Embryonic facial prominence (tissue), 1 donor: Measurements from ENCODE around the gene PIP4K2B.
"Not testable (repeated sequence)": the region's sequence is repeated elsewhere in the genome, so short reads cannot be mapped to it uniquely, and the experiment has no call there.

Source experiments
- DNase-seq: peaks from one replicate; pipeline ENCODE4 v3.0.0-alpha.2; 2016; ENCODE audit errors: extremely low spot score

Gene PIP4K2B

DNA sequence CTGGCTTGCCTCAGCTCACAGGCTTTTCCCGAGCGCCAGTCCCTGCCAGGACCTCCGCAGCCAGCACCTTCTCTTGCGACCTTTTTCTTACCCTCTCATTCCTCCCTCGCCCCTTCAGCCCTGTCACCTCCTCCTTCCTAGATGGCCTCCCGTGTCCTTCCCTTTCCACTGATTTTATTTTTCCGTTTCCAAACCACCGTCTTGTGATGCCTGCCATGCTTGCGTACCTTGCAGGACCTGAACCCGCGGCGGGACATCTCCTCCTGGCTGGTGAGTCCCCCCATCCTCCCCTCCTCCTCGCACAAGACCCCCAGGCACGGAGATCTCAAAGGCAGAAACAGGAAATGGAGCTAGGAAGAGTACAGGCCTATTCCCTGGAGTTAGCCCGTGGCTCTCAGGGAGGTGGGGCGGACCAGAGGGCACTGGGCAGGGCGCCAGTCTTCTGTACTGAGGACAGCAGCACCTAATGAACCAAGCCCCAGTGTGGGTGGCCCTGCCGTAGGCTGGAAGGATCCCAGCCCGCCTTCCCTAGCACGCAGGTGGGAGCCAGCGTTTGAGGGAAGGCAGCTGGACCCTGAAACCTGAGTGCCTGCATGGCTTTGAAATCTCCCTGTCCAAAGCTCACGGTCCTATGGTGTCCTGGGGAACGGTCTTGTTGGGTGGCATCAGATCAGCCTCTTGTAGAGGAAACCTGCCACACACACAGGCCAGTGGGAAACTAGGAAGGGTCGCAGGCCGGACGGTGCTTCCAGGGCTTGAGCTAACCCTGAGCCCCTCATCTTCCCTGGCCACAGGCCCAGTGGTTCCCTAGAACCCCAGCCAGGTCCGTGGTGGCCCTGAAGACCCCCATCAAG, 68.6 kb downstream of the PIP4K2B start:
- no peak for DNase-seq

DNA sequence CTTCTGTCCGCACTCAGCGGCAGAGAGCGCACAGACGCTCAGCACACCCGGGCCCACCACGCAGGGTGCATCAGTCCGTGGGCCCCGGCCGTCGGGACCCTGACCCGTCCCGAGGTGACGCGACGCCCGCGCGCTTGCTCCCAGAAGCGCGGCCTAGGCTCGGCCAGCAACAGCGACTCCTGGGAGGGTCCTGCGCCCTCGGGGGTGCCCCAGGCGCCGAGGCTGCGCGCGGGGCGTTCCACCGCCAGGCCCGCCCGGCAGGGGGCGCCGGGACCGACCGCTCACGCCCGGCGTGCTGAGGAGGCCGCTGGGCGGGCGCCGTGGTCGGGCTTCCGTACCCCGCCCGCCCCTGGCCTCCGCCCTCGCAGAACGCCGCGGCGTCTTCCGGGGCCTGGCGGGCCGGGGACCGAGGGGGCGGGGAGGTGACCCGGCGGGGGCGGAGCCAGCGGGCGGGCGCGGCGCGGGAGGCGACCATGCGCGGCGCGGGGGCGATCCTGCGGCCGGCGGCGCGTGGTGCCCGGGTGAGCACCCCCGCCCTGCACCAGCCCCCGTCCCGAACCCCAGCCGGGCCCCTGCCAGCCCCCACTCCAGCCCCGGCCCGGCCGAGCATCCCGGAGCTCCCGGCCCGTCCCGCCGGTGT, 69.3 kb downstream of the PIP4K2B start, which contains the start of gene CISD3:
Gene CISD3 (plus strand): TSS at position 456 of the 640 bp plus-strand sequence. CDS start 18 bp downstream, at position 474.
- no peak for DNase-seq

DNA sequence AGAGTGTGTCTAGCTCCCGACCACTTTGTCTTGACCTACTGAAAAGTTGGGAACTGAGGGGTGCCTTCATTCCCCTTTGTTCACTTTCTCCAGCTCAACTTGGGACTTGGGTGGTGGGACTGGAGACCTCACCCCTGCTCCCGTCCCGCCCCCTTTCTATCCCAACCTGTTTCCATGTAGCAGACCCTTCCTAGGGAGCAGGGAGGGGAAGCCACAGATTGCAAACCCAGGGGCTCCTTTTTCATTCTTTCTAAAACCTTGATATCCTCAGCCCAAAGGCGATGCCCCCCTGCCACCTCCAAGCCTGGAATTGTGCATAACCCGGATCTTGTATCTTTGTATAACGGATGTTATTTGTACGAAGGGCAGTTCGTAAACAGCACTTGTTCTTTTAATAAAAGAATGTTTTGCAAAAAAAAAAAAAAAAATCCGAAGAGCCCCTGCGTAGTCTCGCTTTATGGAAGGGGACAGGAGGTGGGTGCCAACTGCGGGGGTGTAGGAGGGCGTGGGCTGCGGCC, 69.9 kb downstream of the PIP4K2B start:
- no peak for DNase-seq

DNA sequence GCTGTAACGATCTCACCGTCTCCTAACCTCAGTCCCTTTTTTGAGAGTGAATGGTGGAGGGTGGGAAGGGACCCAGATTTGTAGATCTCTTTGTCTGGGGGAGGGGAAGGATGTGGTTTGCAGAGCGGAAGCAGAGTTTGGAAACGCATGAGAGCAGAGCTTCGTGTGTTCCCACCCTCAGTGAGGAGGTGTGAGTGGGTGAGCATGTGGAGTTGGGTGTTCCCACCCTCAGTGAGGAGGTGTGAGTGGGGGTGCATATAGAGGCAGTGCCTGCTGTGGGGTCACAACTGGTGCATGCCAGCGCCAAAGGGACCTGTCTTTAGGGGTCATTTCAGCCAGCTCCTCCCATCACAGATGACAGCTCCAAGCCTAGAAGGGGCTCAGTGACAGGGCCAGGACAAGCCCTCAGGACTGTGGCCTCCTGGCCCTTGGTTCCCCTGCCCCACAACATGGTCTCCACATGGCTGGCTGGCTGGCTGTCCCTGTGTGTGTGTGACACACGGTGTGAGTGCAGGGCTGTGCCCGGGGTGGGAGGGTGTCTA, 71.0 kb downstream of the PIP4K2B start:
- no peak for DNase-seq

DNA sequence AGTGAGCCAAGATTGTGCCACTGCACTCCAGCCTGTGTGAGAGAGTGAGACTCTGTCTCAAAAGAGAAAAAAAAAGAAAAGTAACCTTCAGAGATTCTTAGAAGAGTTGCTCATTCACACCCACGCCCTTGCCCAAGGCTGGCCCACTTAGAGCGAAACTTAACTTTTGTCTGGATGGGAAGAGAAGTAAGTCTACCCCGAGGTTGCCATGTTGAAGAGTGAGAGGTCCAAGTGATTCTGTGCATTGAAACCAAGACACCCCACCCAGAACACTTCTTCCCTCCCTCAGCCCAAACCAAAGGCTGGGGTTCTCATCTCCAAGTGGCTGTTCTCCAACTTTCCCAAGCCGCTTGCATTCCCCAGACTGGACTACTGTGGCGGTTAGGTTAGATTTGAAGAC, 71.6 kb downstream of the PIP4K2B start:
- DNase-seq: no peak

DNA sequence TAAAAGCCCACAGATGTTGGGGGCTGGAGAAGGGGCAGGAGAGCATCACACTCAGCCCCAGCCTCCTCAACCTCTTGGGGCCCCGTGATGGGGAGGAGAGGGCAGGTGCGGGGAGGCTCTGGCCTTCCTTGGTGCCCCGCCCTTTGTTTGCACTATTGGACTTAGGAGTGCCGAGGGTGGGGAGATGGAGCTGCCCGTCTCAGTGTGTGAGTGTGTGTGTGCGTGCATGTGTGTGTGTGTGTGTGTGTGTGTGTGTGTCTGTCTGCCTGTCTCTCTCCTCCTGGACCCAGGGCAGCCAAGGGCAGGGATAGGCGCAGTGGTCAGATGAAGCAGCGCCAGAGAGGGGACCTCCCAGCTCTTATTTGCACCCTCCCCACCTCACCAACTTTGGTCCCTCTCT, 73.2 kb downstream of the PIP4K2B start:
- not testable (repeated sequence) for DNase-seq

DNA sequence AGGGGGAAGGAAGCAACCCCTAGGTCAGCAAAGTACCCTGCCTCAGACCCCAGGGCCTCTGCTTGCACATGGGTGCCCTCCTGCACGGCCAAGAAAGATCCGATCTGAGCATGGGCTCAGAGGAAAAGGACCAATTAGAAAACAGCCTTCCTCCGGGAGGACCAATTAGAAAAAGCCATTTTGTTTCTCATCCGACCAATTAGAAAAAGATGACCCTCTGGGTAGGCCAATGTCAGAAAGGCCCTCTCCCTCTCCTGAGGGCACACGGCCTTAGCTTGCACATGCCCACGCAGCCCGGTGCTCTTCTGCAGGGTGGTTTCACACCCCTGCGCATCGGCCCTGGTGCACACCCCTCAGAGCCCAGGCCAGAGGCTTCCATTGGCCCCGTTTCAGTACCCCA, 74.3 kb downstream of the PIP4K2B start:
- no peak for DNase-seq

DNA sequence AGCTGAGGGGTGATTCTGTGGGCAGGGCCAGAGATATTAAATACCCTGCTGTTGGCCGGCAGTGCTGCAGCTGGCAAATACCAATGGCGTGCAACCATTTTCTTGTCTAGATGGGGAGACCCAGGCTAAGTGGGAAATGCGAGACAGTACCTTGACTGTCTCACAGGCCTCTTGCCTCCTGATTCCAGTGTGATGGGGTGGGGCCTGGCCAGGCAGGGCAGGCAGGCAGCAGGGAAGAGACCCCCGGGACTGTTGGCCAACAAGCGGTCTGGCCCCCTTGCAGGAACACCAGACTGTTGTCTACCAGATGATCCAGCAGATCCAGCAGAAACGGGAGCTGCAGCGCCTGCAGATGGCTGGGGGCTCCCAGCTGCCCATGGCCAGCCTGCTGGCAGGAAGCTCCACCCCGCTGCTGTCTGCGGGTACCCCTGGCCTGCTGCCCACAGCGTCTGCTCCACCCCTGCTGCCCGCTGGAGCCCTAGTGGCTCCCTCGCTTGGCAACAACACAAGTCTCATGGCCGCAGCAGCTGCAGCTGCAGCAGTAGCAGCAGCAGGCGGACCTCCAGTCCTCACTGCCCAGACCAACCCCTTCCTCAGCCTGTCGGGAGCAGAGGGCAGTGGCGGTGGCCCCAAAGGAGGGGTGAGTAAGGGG, 74.9 kb downstream of the PIP4K2B start:
- DNase-seq: no peak

DNA sequence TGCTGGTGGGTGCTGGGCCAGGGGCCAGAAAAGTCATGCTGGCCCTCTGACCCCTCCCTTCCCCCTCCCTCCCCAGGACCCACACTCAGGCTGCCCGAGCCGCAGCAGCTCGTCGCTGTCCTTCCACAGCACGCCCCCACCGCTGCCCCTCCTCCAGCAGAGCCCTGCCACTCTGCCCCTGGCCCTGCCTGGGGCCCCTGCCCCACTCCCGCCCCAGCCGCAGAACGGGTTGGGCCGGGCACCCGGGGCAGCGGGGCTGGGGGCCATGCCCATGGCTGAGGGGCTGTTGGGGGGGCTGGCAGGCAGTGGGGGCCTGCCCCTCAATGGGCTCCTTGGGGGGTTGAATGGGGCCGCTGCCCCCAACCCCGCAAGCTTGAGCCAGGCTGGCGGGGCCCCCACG, 77.6 kb downstream of the PIP4K2B start:
- DNase-seq: no peak

DNA sequence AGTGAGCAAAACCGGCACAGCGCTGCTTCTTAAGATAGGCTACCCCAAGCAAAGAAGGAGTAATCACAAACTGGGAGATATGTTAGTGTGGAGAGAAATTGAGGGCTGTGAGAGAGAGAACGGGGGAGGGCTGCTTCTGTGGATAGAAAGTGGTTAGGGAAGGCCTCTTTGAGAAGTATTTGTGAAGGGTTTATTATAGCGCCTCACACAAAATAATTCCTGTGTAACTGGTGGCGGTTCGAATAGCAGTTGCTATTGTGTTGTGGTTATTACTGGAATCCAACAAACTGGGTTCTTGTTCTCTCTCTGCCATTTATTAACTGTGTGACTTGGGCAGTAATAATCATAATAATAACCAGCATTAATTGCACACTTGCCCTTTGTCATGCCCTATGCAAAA, 78.4 kb downstream of the PIP4K2B start:
- DNase-seq: no peak

DNA sequence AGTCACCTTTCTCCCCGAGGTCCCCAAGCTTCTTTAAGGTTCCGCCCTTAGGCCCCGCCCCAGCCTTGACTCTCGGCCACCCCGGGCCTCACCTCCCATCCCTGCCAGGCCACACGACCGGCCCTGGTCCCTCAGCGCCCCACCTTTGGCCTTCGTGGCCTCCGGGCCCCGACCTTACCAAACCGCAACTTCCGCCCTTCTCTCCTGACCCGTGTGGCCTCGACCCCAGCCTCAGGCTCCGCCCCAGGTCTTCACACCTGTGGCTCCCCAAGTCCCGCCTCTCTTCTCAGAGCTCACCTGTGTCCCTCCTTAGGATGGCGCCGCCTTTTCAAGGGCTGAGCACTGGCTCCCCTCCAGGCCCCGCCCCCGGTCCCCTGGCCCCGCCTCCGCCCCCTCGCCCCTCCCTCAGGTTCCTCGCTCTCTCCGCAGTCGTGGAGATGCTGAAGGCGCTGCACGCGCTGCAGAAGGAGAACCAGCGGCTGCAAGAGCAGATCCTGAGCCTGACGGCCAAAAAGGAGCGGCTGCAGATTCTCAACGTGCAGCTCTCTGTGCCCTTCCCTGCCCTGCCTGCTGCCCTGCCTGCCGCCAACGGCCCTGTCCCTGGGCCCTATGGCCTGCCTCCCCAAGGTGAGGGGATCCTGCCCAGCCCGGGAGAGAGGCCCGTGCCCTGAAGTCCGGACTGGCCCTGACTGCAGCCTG, 79.3 kb downstream of the PIP4K2B start:
- no peak for DNase-seq

DNA sequence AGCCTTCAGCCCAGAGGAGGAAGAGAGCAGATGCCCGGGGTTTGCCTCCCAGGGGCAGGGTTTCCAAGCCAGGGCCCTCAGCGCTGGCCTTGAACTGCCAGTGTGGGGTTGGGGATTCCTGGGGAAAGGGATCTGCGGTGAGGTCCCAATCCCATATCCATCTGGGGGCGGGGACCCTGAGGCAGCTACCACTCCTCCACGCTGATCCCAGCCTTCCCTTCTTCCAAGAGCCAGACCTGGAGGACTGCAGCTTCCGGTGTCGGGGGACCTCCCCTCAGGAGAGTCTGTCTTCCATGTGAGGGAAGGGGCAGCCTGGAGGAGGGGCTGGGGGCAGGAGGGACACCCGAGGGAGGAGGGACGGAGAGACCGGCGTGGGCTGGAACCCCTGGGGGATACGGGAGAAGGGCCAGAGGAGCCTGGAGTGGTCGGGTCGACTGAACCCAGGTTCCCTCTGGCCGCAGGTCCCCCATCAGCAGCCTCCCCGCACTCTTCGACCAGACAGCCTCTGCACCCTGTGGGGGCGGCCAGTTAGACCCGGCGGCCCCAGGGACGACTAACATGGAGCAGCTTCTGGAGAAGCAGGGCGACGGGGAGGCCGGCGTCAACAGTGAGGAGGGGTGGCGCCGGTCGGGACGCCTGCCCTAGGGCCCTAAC, 79.9 kb downstream of the PIP4K2B start:
- DNase-seq: no peak

DNA sequence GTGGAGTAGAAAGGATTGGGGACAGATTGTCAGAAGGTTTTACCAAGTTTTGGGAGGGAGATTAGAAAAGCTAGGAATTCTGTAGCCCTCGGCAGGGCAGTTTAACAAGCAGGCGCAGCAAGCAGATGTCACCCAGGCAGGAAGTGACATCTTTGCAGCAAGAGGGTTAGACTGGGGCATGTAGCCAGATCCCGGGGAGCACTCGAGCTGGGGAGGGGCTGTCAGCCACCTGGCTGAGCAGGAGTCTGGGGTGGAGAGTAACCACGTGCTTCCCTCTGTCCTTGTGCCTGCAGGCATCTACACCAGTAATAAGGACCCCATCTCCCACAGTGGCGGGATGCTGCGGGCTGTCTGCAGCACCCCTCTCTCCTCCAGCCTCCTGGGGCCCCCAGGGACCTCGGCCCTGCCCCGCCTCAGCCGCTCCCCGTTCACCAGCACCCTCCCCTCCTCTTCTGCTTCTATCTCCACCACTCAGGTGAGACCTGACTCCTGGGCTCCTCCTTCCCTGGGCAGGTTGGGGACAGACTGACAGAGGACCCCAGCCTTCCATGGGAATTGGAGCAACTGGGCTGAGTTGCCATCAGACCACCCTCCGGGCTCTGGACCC, 82.1 kb downstream of the PIP4K2B start:
- DNase-seq: no peak

DNA sequence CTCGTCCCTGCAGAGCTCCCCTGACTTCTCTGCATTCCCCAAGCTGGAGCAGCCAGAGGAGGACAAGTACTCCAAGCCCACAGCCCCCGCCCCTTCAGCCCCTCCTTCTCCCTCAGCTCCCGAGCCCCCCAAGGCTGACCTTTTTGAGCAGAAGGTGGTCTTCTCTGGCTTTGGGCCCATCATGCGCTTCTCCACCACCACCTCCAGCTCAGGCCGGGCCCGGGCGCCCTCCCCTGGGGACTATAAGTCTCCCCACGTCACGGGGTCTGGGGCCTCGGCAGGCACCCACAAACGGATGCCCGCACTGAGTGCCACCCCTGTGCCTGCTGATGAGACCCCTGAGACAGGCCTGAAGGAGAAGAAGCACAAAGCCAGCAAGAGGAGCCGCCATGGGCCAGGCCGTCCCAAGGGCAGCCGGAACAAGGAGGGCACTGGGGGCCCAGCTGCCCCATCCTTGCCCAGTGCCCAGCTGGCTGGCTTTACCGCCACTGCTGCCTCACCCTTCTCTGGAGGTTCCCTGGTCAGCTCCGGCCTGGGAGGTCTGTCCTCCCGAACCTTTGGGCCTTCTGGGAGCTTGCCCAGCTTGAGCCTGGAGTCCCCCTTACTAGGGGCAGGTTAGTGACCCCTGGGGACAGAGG, 82.9 kb downstream of the PIP4K2B start:
- DNase-seq: no peak
